Progenitor cell of endocrine pancreas (in vitro differentiated cells): ENCODE data around the gene CCDC85B. TPM values are rescaled to one million over a fixed set of nuclear protein-coding genes. Genes with fewer than 3 reads are reported as not detected.

Source experiments
- DNase-seq: peaks from one replicate; pipeline ENCODE4 v3.0.0; 2021; ENCODE audit warnings: low spot score; ENCODE audit not compliant: unreplicated experiment
- H3K27ac Mint-ChIP-seq: 2 replicates; pipeline ENCODE4 v1.8.0; 2021; ENCODE audit warnings: mild to moderate bottlenecking, moderate library complexity, mixed read lengths
- H3K27me3 Mint-ChIP-seq: 2 replicates; pipeline ENCODE4 v1.8.0; 2021; ENCODE audit warnings: mixed read lengths
- H3K36me3 Mint-ChIP-seq: 2 replicates; pipeline ENCODE4 v1.8.0; 2022; ENCODE audit warnings: mixed read lengths; ENCODE audit not compliant: insufficient read depth
- H3K4me1 Mint-ChIP-seq: 2 replicates; pipeline ENCODE4 v1.8.0; 2021; ENCODE audit warnings: low read depth, mixed read lengths
- H3K4me3 Mint-ChIP-seq: 2 replicates; pipeline ENCODE4 v1.8.0; 2021; ENCODE audit warnings: low read depth, mild to moderate bottlenecking, moderate library complexity, mixed read lengths
- H3K9me3 Mint-ChIP-seq: 2 replicates; pipeline ENCODE4 v1.8.0; 2021; ENCODE audit warnings: low read depth, mixed read lengths
- total RNA-seq: library from RNA; stranded (reverse); gene quantifications from 2 replicates; pipeline ENCODE4 v1.2.1, GENCODE V29; 2021
- TF ChIP-seq, protein P1 (sequence below): fragments of 200-600 bp; sonication (generic); IDR thresholded peaks from one replicate; pipeline ENCODE4 v1.5.0; 2021; ENCODE audit warnings: antibody characterized with exemption, mild to moderate bottlenecking; ENCODE audit not compliant: unreplicated experiment

The CCDC85B gene
- total RNA-seq, 1 donor from 2014 or later, result 7.4 TPM

DNA sequence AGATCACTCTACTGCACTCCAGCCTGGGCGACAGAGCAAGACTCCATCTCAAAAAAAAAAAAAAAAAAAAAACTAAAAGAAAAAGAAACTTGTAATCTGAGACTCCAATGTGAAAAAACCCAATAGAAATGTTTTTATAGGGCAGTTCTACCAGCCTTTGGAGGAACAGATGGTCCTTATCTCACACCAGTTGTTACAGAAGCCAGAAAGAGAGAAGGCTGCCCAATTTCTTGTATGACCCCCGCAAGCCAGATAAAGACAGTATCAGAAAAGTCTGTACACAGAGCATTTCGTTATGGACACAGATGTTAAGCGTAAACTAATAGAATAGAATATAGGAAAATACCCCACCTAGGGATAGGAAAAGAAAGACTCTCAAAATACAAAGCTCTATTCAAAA is 43.5 kb downstream of the CCDC85B start:
- Mint-ChIP-seq H3K4me1 (no peaks in the 10 kb centered on the region), H3K9me3 (no peaks in the 10 kb centered on the region), H3K36me3 (no peaks in the 10 kb centered on the region), H3K27ac (no peak overlapping the region), H3K4me3 (no peak overlapping the region), H3K27me3 (peaks cover 11% of the 10 kb centered on the region)
- TF ChIP-seq, protein P1, sequence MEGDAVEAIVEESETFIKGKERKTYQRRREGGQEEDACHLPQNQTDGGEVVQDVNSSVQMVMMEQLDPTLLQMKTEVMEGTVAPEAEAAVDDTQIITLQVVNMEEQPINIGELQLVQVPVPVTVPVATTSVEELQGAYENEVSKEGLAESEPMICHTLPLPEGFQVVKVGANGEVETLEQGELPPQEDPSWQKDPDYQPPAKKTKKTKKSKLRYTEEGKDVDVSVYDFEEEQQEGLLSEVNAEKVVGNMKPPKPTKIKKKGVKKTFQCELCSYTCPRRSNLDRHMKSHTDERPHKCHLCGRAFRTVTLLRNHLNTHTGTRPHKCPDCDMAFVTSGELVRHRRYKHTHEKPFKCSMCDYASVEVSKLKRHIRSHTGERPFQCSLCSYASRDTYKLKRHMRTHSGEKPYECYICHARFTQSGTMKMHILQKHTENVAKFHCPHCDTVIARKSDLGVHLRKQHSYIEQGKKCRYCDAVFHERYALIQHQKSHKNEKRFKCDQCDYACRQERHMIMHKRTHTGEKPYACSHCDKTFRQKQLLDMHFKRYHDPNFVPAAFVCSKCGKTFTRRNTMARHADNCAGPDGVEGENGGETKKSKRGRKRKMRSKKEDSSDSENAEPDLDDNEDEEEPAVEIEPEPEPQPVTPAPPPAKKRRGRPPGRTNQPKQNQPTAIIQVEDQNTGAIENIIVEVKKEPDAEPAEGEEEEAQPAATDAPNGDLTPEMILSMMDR, result no peak
- no peak for DNase-seq

DNA sequence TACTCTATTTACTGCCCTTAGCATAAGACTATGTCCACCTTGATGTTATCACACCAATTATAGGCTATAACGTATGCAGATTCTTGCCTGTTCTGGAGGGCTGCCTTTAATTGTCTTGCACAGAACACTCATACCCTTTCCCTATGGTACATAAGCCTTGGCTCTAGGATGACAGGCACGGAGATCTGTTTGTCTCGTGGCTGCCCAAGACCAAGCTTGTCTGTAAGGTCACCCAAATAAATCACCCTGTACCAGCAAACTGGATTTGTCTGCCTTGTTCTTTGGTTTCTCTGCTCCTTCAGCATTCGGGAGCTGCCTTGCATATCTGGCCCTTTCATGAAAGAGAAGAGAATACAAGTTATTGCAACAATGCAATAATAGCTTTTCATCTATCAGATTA is 47.3 kb downstream of the CCDC85B start:
- DNase-seq, result no peak
- Mint-ChIP-seq H3K27ac (no peak overlapping the region), H3K36me3 (no peaks in the 10 kb centered on the region), H3K4me3 (no peak overlapping the region), H3K27me3 (peaks cover 28% of the 10 kb centered on the region), H3K9me3 (no peaks in the 10 kb centered on the region), H3K4me1 (no peaks in the 10 kb centered on the region)
- TF ChIP-seq, protein P1, result no peak

Other genes starting within 250 kb of the CCDC85B start
- gene RELA, start 227.8 kb upstream of the CCDC85B start, total RNA-seq, result 54.2 and 54.5 TPM in 2 replicates
- gene KAT5, start 178.4 kb upstream of the CCDC85B start, total RNA-seq, result 65.8 and 73.1 TPM in 2 replicates
- 38.5 and 44.0 TPM in 2 replicates for gene RNASEH2C, start 169.9 kb upstream of the CCDC85B start, total RNA-seq
- gene AP5B1, start 109.7 kb upstream of the CCDC85B start, total RNA-seq, result 18.4 and 19.3 TPM in 2 replicates
- 12.4 and 12.7 TPM in 2 replicates for gene OVOL1, start 103.6 kb upstream of the CCDC85B start, total RNA-seq
- gene SNX32, start 56.7 kb upstream of the CCDC85B start, total RNA-seq, result 3.6 and 4.6 TPM in 2 replicates
- gene CFL1, start 32.5 kb upstream of the CCDC85B start, total RNA-seq, result 864 and 890 TPM in 2 replicates
- gene MUS81, start 30.2 kb upstream of the CCDC85B start, total RNA-seq, result 55.5 and 60.5 TPM in 2 replicates
- gene EFEMP2, start 17.9 kb upstream of the CCDC85B start, total RNA-seq, result 84.9 and 90.5 TPM in 2 replicates
- not detected in 2 replicates for gene CTSW, start 10.8 kb upstream of the CCDC85B start, total RNA-seq
- gene FIBP, start 2.2 kb upstream of the CCDC85B start, total RNA-seq, result 67.7 and 77.8 TPM in 2 replicates
- gene FOSL1, start 9.7 kb downstream of the CCDC85B start, total RNA-seq, result 1.7 and 2.6 TPM in 2 replicates
- 23.9 and 28.6 TPM in 2 replicates for gene C11orf68, start 28.4 kb downstream of the CCDC85B start, total RNA-seq
- gene DRAP1, start 28.8 kb downstream of the CCDC85B start, total RNA-seq, result 61.5 and 65.8 TPM in 2 replicates
- not detected in 2 replicates for gene TSGA10IP, start 54.8 kb downstream of the CCDC85B start, total RNA-seq
- 51.2 and 53.1 TPM in 2 replicates for gene SART1, start 71.1 kb downstream of the CCDC85B start, total RNA-seq
- gene EIF1AD, start 111.5 kb downstream of the CCDC85B start, total RNA-seq, result 40.1 and 42.6 TPM in 2 replicates
- gene BANF1, start 111.8 kb downstream of the CCDC85B start, total RNA-seq, result 200 and 222 TPM in 2 replicates
- not detected in 2 replicates for gene CST6, start 121.3 kb downstream of the CCDC85B start, total RNA-seq
- not detected in 2 replicates for gene CATSPER1, start 135.8 kb downstream of the CCDC85B start, total RNA-seq
- gene GAL3ST3, start 158.5 kb downstream of the CCDC85B start, total RNA-seq, result 3.9 and 4.8 TPM in 2 replicates
- 211 and 216 TPM in 2 replicates for gene SF3B2, start 161.7 kb downstream of the CCDC85B start, total RNA-seq
- gene PACS1, start 179.6 kb downstream of the CCDC85B start, total RNA-seq, result 68.3 and 72.3 TPM in 2 replicates